ENCODE measurements around the gene PNCK.

The PNCK gene

DNA sequence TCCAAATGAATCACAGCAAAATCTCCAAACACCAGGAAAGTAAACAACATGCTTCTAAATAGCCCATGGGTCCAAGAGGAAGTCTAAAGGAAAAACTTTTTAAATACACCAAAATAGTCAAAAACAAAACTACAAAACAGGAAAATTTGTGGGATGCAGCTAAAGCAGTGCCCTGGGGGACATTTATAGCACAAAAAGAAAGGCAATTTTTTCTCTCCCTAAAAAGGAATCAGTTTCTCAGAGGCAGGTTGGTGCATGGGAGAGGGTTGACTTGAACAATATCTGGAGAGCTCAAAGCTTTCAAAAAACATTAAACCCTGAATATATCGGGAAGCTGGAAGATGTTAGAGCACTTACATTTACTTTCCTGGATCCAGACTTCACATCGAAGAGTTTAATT lies 42.3 kb downstream of the PNCK start:
- Histone ChIP-seq H3K27me3 (no peaks in the 10 kb centered on the region), H3K9me3 (no peaks in the 10 kb centered on the region), H3K4me3 (ENCODE audit: low read depth in 1 of 2, low read length in 1 of 2) (no peak overlapping the region), H3K36me3 (no peaks in the 10 kb centered on the region), H3K27ac (no peak overlapping the region), H3K4me1 (ENCODE audit: control insufficient read depth in 1 of 2, insufficient read depth in 1 of 2, low read depth in 1 of 2, low read length in 1 of 2) (no peaks in the 10 kb centered on the region)
- TF ChIP-seq, protein P1, sequence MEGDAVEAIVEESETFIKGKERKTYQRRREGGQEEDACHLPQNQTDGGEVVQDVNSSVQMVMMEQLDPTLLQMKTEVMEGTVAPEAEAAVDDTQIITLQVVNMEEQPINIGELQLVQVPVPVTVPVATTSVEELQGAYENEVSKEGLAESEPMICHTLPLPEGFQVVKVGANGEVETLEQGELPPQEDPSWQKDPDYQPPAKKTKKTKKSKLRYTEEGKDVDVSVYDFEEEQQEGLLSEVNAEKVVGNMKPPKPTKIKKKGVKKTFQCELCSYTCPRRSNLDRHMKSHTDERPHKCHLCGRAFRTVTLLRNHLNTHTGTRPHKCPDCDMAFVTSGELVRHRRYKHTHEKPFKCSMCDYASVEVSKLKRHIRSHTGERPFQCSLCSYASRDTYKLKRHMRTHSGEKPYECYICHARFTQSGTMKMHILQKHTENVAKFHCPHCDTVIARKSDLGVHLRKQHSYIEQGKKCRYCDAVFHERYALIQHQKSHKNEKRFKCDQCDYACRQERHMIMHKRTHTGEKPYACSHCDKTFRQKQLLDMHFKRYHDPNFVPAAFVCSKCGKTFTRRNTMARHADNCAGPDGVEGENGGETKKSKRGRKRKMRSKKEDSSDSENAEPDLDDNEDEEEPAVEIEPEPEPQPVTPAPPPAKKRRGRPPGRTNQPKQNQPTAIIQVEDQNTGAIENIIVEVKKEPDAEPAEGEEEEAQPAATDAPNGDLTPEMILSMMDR (IDR thresholded peaks at IDR 0.05) = no peak

DNA sequence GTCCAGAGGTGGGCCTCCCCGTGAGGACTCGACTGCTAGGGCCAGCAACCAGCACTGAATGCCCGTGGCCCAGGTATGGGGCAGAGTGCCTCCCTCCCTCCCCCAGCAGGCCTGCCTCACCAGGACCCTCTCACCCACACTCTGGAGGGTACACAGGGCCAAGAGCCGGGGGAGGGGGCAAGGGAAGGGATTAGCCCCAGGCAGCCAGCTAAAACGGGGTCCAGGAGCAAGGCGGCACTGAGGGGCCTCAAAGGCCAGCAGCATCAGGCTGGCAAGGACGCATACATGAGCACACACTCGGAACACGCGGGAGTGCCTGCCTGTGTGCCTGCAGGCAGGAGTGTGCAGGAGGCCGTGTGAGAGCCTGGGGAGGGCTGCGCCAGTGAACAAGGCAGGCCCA lies 44.9 kb downstream of the PNCK start:
- Histone ChIP-seq H3K9me3 (no peaks in the 10 kb centered on the region), H3K4me1 (ENCODE audit: control insufficient read depth in 1 of 2, insufficient read depth in 1 of 2, low read depth in 1 of 2, low read length in 1 of 2) (no peaks in the 10 kb centered on the region), H3K27me3 (no peaks in the 10 kb centered on the region), H3K27ac (no peak overlapping the region), H3K36me3 (no peaks in the 10 kb centered on the region), H3K4me3 (ENCODE audit: low read depth in 1 of 2, low read length in 1 of 2) (no peak overlapping the region)
- TF ChIP-seq, protein P1 (IDR thresholded peaks at IDR 0.05) = no peak

DNA sequence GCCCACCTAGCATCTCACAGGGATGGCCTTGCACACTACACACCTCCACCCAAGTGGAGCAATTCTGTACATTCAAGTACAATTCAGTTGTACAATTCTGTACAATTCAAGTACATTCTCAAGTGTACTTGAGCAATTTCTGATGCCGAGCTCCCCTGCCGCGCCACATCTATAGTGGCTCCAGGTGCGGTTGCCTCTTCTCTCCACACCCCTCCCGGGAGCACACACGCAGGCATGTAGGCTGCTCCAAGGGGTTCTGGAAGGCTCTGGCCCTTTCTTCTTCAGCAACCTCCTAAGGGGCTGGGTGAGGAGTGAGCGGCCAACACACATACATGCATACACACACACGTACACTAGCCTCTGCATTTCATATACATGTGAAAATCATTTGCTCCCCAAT lies 45.5 kb downstream of the PNCK start:
- Histone ChIP-seq H3K9me3 (no peaks in the 10 kb centered on the region), H3K27me3 (no peaks in the 10 kb centered on the region), H3K27ac (no peak overlapping the region), H3K4me3 (ENCODE audit: low read depth in 1 of 2, low read length in 1 of 2) (no peak overlapping the region), H3K4me1 (ENCODE audit: control insufficient read depth in 1 of 2, insufficient read depth in 1 of 2, low read depth in 1 of 2, low read length in 1 of 2) (no peaks in the 10 kb centered on the region), H3K36me3 (no peaks in the 10 kb centered on the region)
- TF ChIP-seq, protein P1 (IDR thresholded peaks at IDR 0.05) = no peak

DNA sequence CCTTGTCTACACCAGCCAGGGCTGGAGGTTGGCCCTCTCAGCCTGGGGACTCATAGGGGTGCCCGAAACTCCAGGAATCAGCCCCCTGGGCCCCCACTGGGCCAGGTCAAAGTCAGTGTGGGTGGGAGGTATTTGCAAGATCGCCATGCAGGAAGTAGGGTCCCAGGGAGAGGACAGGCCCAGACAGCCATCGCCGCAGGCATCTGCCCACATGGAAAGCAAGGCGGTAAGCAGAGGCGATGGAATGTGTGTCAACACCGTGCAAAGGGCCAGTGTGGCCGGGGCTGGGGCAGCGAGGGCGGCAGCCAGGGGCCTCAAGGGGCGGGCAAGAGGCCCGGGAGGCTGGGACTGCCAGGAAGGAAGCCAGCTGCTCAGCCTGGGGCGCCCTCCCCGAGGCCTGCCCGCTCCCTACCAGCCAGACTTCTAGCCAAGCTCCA lies 45.9 kb downstream of the PNCK start:
- TF ChIP-seq, protein P1 (IDR thresholded peaks at IDR 0.05) = no peak

DNA sequence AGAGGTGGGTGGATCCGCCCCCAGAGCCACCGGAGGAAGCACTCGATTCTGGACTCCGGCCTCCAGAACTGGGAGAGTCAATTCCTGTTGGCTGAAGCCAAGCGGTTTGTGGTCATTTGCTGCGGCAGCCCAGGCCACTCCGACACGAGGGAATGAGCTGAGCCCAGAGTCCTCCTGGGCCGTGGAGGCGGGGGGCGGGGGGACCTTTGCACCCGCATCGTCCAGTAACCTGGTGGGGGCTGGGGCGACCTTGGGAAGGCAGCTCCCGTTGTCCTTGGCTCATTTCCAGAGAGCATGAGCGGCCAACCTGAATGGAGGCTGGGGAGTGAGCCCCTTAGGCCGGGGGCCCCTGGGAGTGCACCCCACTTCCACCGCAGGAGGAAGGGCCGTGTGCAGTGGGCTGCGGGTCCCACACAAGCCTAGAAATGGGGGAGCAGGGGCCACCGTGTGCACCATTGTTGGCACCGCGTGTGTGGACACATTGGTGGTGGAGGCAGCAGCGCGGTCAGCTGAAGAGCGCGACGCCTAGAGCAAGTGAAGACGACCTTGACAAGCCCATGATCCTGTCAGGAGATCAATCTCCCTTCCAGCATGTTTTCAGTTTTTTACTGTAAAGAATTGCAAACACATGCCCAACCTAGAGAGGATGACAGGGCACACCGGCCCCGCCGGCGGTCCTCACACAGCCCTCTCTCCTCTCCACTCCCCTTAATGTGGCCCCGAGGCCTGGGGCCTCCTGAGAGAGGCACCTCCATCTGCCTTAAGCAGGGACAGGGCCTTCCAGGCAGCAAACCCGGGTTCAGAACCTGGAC lies 46.5 kb downstream of the PNCK start:
- Histone ChIP-seq H3K27me3 (no peaks in the 10 kb centered on the region), H3K27ac (no peak overlapping the region), H3K36me3 (no peaks in the 10 kb centered on the region), H3K4me3 (ENCODE audit: low read depth in 1 of 2, low read length in 1 of 2) (no peak overlapping the region), H3K9me3 (no peaks in the 10 kb centered on the region), H3K4me1 (ENCODE audit: control insufficient read depth in 1 of 2, insufficient read depth in 1 of 2, low read depth in 1 of 2, low read length in 1 of 2) (no peaks in the 10 kb centered on the region)
- TF ChIP-seq, protein P1 (IDR thresholded peaks at IDR 0.05) = no peak

More for the DNA sequence above, 45.9 kb downstream of the PNCK start:
- Histone ChIP-seq H3K9me3 (no peaks in the 10 kb centered on the region), H3K4me3 (ENCODE audit: low read depth in 1 of 2, low read length in 1 of 2) (no peak overlapping the region), H3K27me3 (no peaks in the 10 kb centered on the region), H3K27ac (no peak overlapping the region), H3K4me1 (ENCODE audit: control insufficient read depth in 1 of 2, insufficient read depth in 1 of 2, low read depth in 1 of 2, low read length in 1 of 2) (no peaks in the 10 kb centered on the region), H3K36me3 (no peaks in the 10 kb centered on the region)
